GM12878 (cell line): ENCODE measurements around the gene LAMC3. TPM values are rescaled to one million over a fixed set of nuclear protein-coding genes. Genes with fewer than 3 reads are reported as not detected.

Experiments
- ATAC-seq: fragments of 200-7000 bp; cut with Tn5 transposase; 3 replicates; pipeline ENCODE4 v1.9.1; 2020; ENCODE audit warnings: mild to moderate bottlenecking, moderate library complexity
- BruUV-seq: library from RNA; stranded (reverse); fragments of 400-500 nt; replicated peaks from 2 replicates; lab custom pipeline; 2021; lab: Mats Ljungman, UMichigan
- CTCF ChIA-PET: fragments of 300-600 bp; sonication (Branson Sonifier 250); formaldehyde crosslinking; extraction: SDS; loops from one replicate; lab custom pipeline; 2021; ENCODE audit warnings: inconsistent platforms; lab: Yijun Ruan, JAX
- POLR2A ChIA-PET: fragments of 350-600 bp; formaldehyde crosslinking; extraction: SDS; loops from one replicate; lab custom pipeline; 2021; ENCODE audit warnings: inconsistent platforms; lab: Charles Lee
- RAD21 ChIA-PET: fragments of 300-600 bp; sonication (Branson Sonifier 250); formaldehyde crosslinking; loops from one replicate; lab custom pipeline; 2023; ENCODE audit warnings: antibody characterized with exemption; ENCODE audit not compliant: unreplicated experiment; lab: Charles Lee
- SMC1A ChIA-PET: fragments of 300-600 bp; sonication (Branson Sonifier 250); formaldehyde crosslinking; loops from one replicate; lab custom pipeline; 2023; ENCODE audit not compliant: unreplicated experiment, uncharacterized antibody; lab: Charles Lee
- DNase-seq: peaks from one replicate; pipeline ENCODE4 v3.0.0-alpha.2; 2011; ENCODE audit warnings: low read depth, low spot score
- FAIRE-seq: peaks from 3 replicates; lab custom pipeline; 2011; peaks lifted over from hg19 to GRCh38; lab: Jason Lieb, UNC
- H2AFZ ChIP-seq: 2 replicates; pipeline ENCODE4 v1.6.0; 2011; ENCODE audit warnings: low read depth, low read length, control low read depth; ENCODE audit not compliant: control insufficient read depth
- H3K27ac ChIP-seq: 2 replicates; pipeline ENCODE4 v1.5.1; 2011; ENCODE audit warnings: control low read depth; ENCODE audit not compliant: control insufficient read depth, insufficient read depth
- H3K27me3 ChIP-seq, 2 experiments: replicated peaks in 1 of 2; 2 replicates each; pipeline versions ENCODE4 v1.6.0 to v1.6.1; 2011; ENCODE audit warnings: low read length in 1 of 2; ENCODE audit not compliant: control insufficient read depth in 2 of 2, insufficient read depth in 2 of 2
- H3K36me3 ChIP-seq, 2 experiments: 2 replicates each; pipeline ENCODE4 v1.5.1; 2011; ENCODE audit warnings: low read length in 1 of 2; ENCODE audit not compliant: control insufficient read depth in 2 of 2, insufficient read depth in 2 of 2
- H3K4me1 ChIP-seq: 2 replicates; pipeline ENCODE4 v1.6.1; 2011; ENCODE audit warnings: mild to moderate bottlenecking, low read length, moderate library complexity, mixed read lengths; ENCODE audit not compliant: control insufficient read depth, insufficient read depth
- H3K4me2 ChIP-seq: 2 replicates; pipeline ENCODE4 v1.6.0; 2011; ENCODE audit warnings: control low read depth; ENCODE audit not compliant: control insufficient read depth, insufficient read depth
- H3K4me3 ChIP-seq: fragments of 200-600 bp; sonication (generic); 2 replicates; pipeline ENCODE4 v1.5.1; 2016
- H3K79me2 ChIP-seq: 2 replicates; pipeline ENCODE4 v1.6.0; 2011; ENCODE audit warnings: low read length; ENCODE audit not compliant: control insufficient read depth, insufficient read depth
- H3K9ac ChIP-seq: 2 replicates; pipeline ENCODE4 v1.8.0; 2011; ENCODE audit warnings: low read length, control low read depth, mixed read lengths; ENCODE audit not compliant: control insufficient read depth, insufficient read depth
- H3K9me3 ChIP-seq: replicated peaks from 3 replicates; pipeline ENCODE4 v1.5.1; 2011; ENCODE audit warnings: mild to moderate bottlenecking, low read length; ENCODE audit not compliant: control insufficient read depth, insufficient read depth
- H4K20me1 ChIP-seq: 2 replicates; pipeline ENCODE4 v1.6.0; 2011; ENCODE audit not compliant: control insufficient read depth, insufficient read depth
- E2F8 ChIP-seq: fragments of 450-650 bp; IDR thresholded peaks from 2 replicates; pipeline ENCODE4 v1.6.1; 2018; ENCODE audit warnings: mild to moderate bottlenecking, low read depth, moderate library complexity; ENCODE audit not compliant: partially characterized antibody
- NR2C1 ChIP-seq: fragments of 450-650 bp; IDR thresholded peaks from 2 replicates; pipeline ENCODE4 v1.6.1; 2017; ENCODE audit warnings: antibody characterized with exemption, mild to moderate bottlenecking, moderate library complexity
- SPI1 ChIP-seq: IDR thresholded peaks from 2 replicates; pipeline ENCODE4 v1.6.1; 2011; ENCODE audit warnings: low read depth, mild to moderate bottlenecking, low read length, moderate library complexity, borderline replicate concordance; ENCODE audit not compliant: insufficient read depth
- ZSCAN29 ChIP-seq: fragments of 450-650 bp; IDR thresholded peaks from 2 replicates; pipeline ENCODE4 v1.6.1; 2017; ENCODE audit warnings: mild to moderate bottlenecking, moderate library complexity
- WGBS: methylation state at CpG from one replicate; pipeline ENCODE4 v1.1.6; 2016; ENCODE audit warnings: low lambda C conversion rate; ENCODE audit not compliant: insufficient replicate concordance, insufficient coverage; ENCODE audit errors: missing lambda C conversion rate; 5-methylcytosine and 5-hydroxymethylcytosine counted together
- in situ Hi-C: fragments of 300-500 bp; cut with MboI; formaldehyde crosslinking; loops from 9 replicates; pipeline ENCODE4 v1.14.3; 2018; ENCODE audit warnings: mixed read lengths
- intact Hi-C: fragments of 100-400 bp; cut with micrococcal nuclease; formaldehyde crosslinking; loops from one replicate; pipeline ENCODE4 v1.14.2; 2022; ENCODE audit not compliant: unreplicated experiment
- polyA plus RNA-seq, 11 experiments: library from polyadenylated mRNA; depleted of rRNA in 4 of 11; unstranded in 6 of 11; stranded (reverse) in 5 of 11; fragments of >200 nt; fragmentation: Nextera tagmentation in 4 of 11; fragmentation: Illumina TruSeq in 1 of 11; extraction: Ambion mirVana in 4 of 11; extraction: Trizol in 1 of 11; gene quantifications; 1 replicate in 1 of 11; 2 replicates in 10 of 11; pipeline versions ENCODE4 v1.2.1 to v1.2.3, GENCODE V29; 2011 to 2016; ENCODE audit warnings: inconsistent platforms in 2 of 11, missing spikeins in 2 of 11, low read depth in 1 of 11
- total RNA-seq, 4 experiments: library from RNA; depleted of rRNA in 3 of 4; stranded (reverse); fragments of >200 nt in 3 of 4; fragmentation: Illumina TruSeq in 1 of 4; extraction: Trizol in 1 of 4; gene quantifications; 2 replicates each; pipeline versions ENCODE4 v1.2.1 to v1.2.3, GENCODE V29; 2013 to 2021

Gene LAMC3
- total and polyA plus RNA-seq, 10 of the 15 experiments (the other 5 are each of a cell fraction or from before 2014, with no cell fraction given): under 0.01 to 0.08 TPM; not detected in 8

GRCh38 chr9:131046093-131046380 lies 37.1 kb downstream of the LAMC3 start:
- WGBS: 88% methylated on average over 3 of the region's 3 CpGs
- Histone ChIP-seq H3K79me2 (no peaks in the 10 kb centered on the region), H3K27me3 (no peaks in the 10 kb centered on the region), H3K9ac (no peak overlapping the region), H3K4me1 (peaks cover 13% of the 10 kb centered on the region), H2AFZ (no peak overlapping the region), H3K36me3 (no peaks in the 10 kb centered on the region), H3K4me3 (no peak overlapping the region), H3K4me2 (no peak overlapping the region), H3K9me3 (no peaks in the 10 kb centered on the region)
- ChIA-PET SMC1A (interaction anchor here (0.8 to 2.3 kb wide), 10 partner anchors 9 to 586 kb away, joined by 3 to 20 read pairs (median 4); no protein-coding TSS in a partner anchor), POLR2A (interaction anchor here (0.6 to 1.2 kb wide), 3 partner anchors 70 to 1296 kb away, joined by 3 to 7 read pairs (median 3); no protein-coding TSS in a partner anchor), CTCF (interaction anchor here (0.6 to 3.6 kb wide), 36 partner anchors 9 to 1336 kb away, joined by 3 to 39 read pairs (median 4); no protein-coding TSS in a partner anchor)
- BruUV-seq: no TSS peak
- FAIRE-seq: no peak
- no peak for TF ChIP-seq ZSCAN29
- no peak for TF ChIP-seq NR2C1
- no peak for TF ChIP-seq E2F8
- no peak for TF ChIP-seq SPI1
- TF ChIP-seq, all 136 proteins: peak for 0
- ATAC-seq (no peak), DNase-seq (no peak)
- Histone ChIP-seq H3K27ac (no peak overlapping the region), H4K20me1 (no peaks in the 10 kb centered on the region)
- in situ Hi-C loops (loop anchor here (5.0 kb wide), 1 partner anchor 339 kb away; no protein-coding TSS in a partner anchor), intact Hi-C loops (loop anchor here (1.0 to 10.0 kb wide), 4 partner anchors 111 to 344 kb away; partner anchors contain the start of gene FIBCD1)
- RAD21 ChIA-PET: interaction anchor here (0.6 to 2.3 kb wide), 10 partner anchors 11 to 471 kb away, joined by 3 to 29 read pairs (median 6); no protein-coding TSS in a partner anchor
